ENCODE measurements around the gene MEGF6.
"Not testable (repeated sequence)": the region's sequence is repeated elsewhere in the genome, so short reads cannot be mapped to it uniquely, and the experiment has no call there.

MEGF6 gene

GRCh38 chr1:3590951-3591865 is 20.1 kb downstream of the MEGF6 start:
- DNase-seq (ENCODE audit: low spot score) = no peak

- no peak for DNase-seq (ENCODE audit: low spot score)
These were observed 21.1 kb downstream of the MEGF6 start for GRCh38 chr1:3590139-3590763.

GRCh38 chr1:3588395-3588794 is 22.9 kb downstream of the MEGF6 start:
- no peak for DNase-seq (ENCODE audit: low spot score)

GRCh38 chr1:3586986-3587759 is 24.1 kb downstream of the MEGF6 start:
- DNase-seq (ENCODE audit: low spot score) = no peak

- no peak for DNase-seq (ENCODE audit: low spot score)
These were observed 25.3 kb downstream of the MEGF6 start for GRCh38 chr1:3585940-3586568.

- not testable (repeated sequence) for DNase-seq (ENCODE audit: low spot score)
These were observed 25.9 kb downstream of the MEGF6 start for GRCh38 chr1:3585353-3585868.

DNA sequence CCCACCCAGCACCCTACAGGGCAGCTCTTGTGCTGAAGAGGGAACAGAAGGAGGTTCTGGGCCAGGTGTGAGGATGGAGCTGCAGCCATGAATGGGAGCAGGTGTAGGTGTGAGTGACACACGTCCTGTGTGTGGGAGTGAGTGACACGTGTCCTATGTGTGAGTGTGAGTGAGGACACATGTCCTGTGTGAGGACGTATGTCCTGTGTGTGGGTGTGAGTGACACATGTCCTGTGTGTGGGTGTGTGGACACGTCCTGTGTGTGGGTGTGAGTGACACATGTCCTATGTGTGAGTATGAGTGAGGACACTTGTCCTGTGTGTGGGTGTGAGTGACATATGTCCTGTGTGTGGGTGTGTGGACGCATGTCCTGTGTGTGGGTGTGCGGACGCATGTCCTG is 26.4 kb downstream of the MEGF6 start:
- DNase-seq (ENCODE audit: low spot score) = no peak

DNA sequence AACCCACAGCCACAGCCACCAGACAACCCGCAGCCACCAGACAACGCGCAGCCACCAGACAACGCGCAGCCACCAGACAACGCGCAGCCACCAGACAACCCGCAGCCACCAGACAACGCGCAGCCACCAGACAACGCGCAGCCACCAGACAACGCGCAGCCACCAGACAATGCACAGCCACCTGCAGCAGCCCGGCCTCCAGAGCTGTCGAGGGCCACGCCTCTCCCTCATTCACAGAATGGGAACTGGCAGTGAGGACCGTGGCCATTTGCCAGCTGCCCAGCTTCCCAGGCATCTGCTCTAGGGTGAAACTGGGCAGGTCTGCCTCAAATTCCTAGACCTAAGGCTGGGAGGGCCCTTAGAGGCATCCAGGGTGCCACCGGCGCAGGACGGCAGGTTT is 27.6 kb downstream of the MEGF6 start:
- not testable (repeated sequence) for DNase-seq (ENCODE audit: low spot score)

- DNase-seq (ENCODE audit: low spot score) = no peak
These were observed 29.8 kb downstream of the MEGF6 start for GRCh38 chr1:3581296-3582036.

DNA sequence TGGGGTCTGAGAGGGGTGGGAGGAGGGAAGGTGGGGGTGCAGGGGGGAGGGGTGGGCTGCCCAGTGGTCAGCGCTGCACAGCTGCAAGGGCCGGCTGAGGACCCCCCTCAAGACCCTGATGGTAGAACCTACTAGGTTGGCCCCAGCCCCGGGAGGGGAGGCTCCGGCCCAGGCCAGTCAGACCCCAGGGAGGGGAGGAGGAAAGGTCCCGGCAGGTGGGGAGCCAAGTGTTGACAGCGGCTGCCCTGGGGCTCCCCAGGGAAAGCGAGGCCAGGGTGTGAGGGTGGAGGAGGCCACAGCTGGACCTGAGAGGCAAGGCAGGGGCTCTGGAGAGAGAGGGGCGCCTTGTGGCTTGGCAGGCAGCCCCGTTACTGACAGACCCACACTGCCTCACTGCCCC is 31.1 kb downstream of the MEGF6 start:
- no peak for DNase-seq (ENCODE audit: low spot score)

- no peak for DNase-seq (ENCODE audit: low spot score)
These were observed 31.7 kb downstream of the MEGF6 start for GRCh38 chr1:3579626-3580025.

DNA sequence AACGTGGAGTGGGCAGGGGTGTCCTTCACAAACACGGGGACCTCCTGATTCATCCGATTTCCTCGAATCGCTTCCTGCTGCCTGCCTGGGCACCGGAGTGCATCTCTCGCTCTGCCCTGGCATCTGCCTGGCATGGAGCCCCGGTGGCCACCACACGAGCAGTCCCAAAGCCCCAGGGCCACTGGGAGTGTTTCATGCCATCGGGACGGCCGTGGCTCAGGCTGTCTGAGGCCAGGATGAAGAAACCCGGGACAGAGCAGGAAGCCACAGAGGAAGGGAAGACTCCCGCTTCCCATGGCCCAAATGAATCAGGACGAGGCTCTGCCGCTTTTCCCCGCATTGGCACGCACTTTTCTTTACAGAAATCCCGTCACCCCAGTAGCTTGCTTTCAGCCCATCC is 32.4 kb downstream of the MEGF6 start:
- no peak for DNase-seq (ENCODE audit: low spot score)

GRCh38 chr1:3578433-3578805 is 32.9 kb downstream of the MEGF6 start:
- no peak for DNase-seq (ENCODE audit: low spot score)

DNA sequence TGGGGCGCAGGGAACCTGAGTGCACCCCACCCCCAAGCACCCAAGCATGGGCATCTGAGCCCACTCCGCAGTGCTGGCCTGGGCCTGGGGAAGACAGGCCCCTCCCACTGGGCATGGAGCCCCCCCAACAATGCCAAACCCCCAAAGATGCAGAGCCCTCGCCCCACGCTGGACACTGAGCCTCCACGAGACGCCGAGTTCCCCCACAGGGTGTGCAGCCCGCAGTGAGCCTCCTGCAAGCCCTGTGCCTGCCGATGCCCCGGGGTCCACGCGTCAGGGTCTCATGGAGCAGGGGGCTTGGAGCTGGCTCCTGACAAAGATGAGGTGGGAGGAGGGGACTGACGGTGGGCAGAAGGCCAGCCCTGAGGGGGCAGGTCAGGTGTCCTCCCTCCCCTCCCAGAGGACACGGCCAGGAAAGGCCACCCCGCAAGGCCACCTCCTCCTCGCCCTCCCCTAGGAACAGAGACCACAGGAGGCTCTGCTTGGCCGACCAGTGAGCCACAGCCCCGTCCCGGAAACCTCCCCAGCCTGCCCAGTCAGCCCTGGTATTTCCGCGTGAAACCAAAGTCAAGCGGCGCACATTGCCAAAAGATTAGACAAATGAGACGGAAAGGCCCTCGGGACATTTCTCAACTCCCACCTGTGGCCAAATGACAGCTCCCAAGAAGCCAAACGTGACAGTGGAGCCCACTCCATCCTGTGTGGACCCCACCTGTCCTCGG is 33.4 kb downstream of the MEGF6 start:
- no peak for DNase-seq (ENCODE audit: low spot score)

GRCh38 chr1:3577300-3577699 is 34.0 kb downstream of the MEGF6 start:
- DNase-seq (ENCODE audit: low spot score) = no peak

DNA sequence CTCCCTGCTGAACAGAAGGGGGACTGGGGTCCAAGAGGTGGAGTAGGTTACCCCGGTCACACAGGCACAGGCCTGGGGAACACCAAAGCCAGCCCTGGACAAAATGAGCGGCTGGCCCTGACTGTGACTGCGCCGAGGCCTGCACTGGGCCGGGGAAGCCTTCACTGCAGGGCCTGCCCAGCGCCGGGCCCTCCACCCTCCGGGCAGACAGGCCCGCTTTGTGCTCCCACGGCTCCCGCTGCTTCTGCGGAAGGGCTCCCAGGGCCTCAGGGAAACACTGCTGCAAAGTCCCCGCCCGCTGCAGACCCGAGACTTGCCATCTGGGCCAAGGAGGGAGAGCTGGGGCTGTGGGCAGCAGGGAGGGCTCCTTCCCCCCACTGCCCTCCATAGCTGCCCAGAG is 35.3 kb downstream of the MEGF6 start:
- no peak for DNase-seq (ENCODE audit: low spot score)

DNA sequence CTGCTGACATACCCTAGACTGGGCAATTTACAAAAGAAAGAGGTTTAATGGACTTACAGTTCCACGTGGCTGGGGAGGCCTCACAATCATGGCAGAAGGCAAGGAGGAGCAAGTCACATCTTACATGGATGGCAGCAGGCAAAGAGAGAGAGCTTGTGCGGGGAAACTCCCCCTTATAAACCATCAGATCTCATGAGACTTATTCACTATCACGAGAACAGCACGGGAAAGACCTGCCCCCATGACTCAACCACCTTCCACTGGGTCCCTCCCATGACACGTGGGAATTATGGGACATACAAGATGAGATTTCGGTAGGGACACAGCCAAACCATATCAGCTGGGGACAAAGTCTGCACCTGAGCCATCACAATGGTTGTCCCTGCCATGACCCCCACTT is 35.8 kb downstream of the MEGF6 start:
- not testable (repeated sequence) for DNase-seq (ENCODE audit: low spot score)

GRCh38 chr1:3573500-3573899 is 37.8 kb downstream of the MEGF6 start:
- no peak for DNase-seq (ENCODE audit: low spot score)

DNA sequence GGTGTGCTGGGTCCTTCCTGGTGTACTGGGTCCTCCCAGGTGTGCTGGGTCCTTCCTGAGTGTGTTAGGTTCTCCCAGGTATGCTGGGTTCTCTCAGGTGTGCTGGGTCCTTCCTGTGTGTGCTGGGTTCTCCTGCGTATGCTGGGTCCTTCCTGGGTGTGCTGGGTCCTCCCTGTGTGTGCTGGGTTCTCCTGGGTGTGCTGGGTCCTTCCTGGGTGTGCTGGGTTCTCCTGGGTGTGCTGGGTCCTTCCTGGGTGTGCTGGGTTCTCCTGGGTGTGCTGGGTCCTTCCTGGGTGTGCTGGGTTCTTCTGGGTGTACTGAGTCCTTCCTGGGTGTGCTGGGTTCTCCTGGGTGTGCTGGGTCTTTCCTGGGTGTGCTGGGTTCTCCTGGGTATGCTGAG is 38.7 kb downstream of the MEGF6 start:
- not testable (repeated sequence) for DNase-seq (ENCODE audit: low spot score)

- no peak for DNase-seq (ENCODE audit: low spot score)
These were observed 40.0 kb downstream of the MEGF6 start for GRCh38 chr1:3571263-3571662.
